Mesendoderm (in vitro differentiated cells): ENCODE results near the gene TSSC4.

Experiments
- DNase-seq: peaks from one replicate; pipeline ENCODE4 v3.0.0; 2013
- H2AK5ac ChIP-seq: 2 replicates; pipeline ENCODE4 v1.6.1; 2013; ENCODE audit warnings: low read length, inconsistent platforms
- H2BK120ac ChIP-seq: 2 replicates; pipeline ENCODE4 v1.6.1; 2013; ENCODE audit warnings: low read depth, mild to moderate bottlenecking, low read length, moderate library complexity, mixed read lengths
- H2BK15ac ChIP-seq: replicated peaks from 2 replicates; pipeline ENCODE4 v1.6.1; 2013; ENCODE audit warnings: low read depth, mild to moderate bottlenecking, moderate library complexity
- H2BK5ac ChIP-seq: 2 replicates; pipeline ENCODE4 v1.6.1; 2013; ENCODE audit warnings: low read length, inconsistent platforms
- H3K18ac ChIP-seq: 2 replicates; pipeline ENCODE4 v1.6.1; 2013; ENCODE audit warnings: mild to moderate bottlenecking, low read length, mixed read lengths
- H3K23ac ChIP-seq: one replicate; pipeline ENCODE4 v1.6.1; 2013; ENCODE audit warnings: low read length
- H3K27ac ChIP-seq: 2 replicates; pipeline ENCODE4 v1.5.1; 2013; ENCODE audit warnings: low read depth, mild to moderate bottlenecking, inconsistent platforms, low read length, moderate library complexity
- H3K27me3 ChIP-seq: 2 replicates; pipeline ENCODE4 v1.6.1; 2013; ENCODE audit warnings: low read length, control low read depth, mild to moderate bottlenecking, inconsistent platforms; ENCODE audit not compliant: insufficient read depth, poor library complexity
- H3K36me3 ChIP-seq: 2 replicates; pipeline ENCODE4 v1.6.1; 2013; ENCODE audit warnings: low read length, inconsistent platforms; ENCODE audit not compliant: control insufficient read depth, insufficient read depth
- H3K4ac ChIP-seq: one replicate; pipeline ENCODE4 v1.6.1; 2013; ENCODE audit warnings: low read depth, mild to moderate bottlenecking, low read length, moderate library complexity
- H3K4me1 ChIP-seq: 2 replicates; pipeline ENCODE4 v1.6.1; 2013; ENCODE audit warnings: low read depth, low read length, inconsistent platforms; ENCODE audit not compliant: control insufficient read depth
- H3K4me2 ChIP-seq: 2 replicates; pipeline ENCODE4 v1.6.1; 2013; ENCODE audit warnings: low read length
- H3K4me3 ChIP-seq: 2 replicates; pipeline ENCODE4 v1.5.1; 2013; ENCODE audit warnings: mild to moderate bottlenecking, low read length
- H3K56ac ChIP-seq: one replicate; pipeline ENCODE4 v1.6.1; 2013; ENCODE audit warnings: low read length
- H3K79me1 ChIP-seq: 2 replicates; pipeline ENCODE4 v1.6.1; 2013; ENCODE audit warnings: low read length, inconsistent platforms
- H3K79me2 ChIP-seq: 2 replicates; pipeline ENCODE4 v1.6.1; 2013; ENCODE audit warnings: mild to moderate bottlenecking, low read length; ENCODE audit not compliant: control insufficient read depth, insufficient read depth
- H3K9ac ChIP-seq: 2 replicates; pipeline ENCODE4 v1.6.1; 2013; ENCODE audit warnings: low read length, inconsistent platforms
- H4K5ac ChIP-seq: one replicate; pipeline ENCODE4 v1.6.1; 2013; ENCODE audit warnings: low read length
- H4K8ac ChIP-seq: one replicate; pipeline ENCODE4 v1.6.1; 2013; ENCODE audit warnings: low read depth, mild to moderate bottlenecking, control low read depth, low read length, moderate library complexity
- WGBS: extraction: QIAGEN DNeasy Blood & Tissue Kit; methylation state at CpG from one replicate; pipeline ENCODE4 v1.1.7; 2013; ENCODE audit warnings: low lambda C conversion rate, missing lambda C conversion rate; ENCODE audit not compliant: insufficient coverage; ENCODE audit errors: extremely low coverage; 5-methylcytosine and 5-hydroxymethylcytosine counted together

The TSSC4 gene

GRCh38 chr11:2442589-2442988, 42.0 kb downstream of the TSSC4 start:
- Histone ChIP-seq H2AK5ac (no peak overlapping the region), H2BK15ac (no peak overlapping the region), H3K27me3 (peaks cover 17% of the 10 kb centered on the region), H3K79me2 (no peaks in the 10 kb centered on the region), H3K36me3 (no peaks in the 10 kb centered on the region), H3K18ac (no peak overlapping the region), H2BK5ac (no peak overlapping the region), H2BK120ac (no peak overlapping the region), H4K5ac (no peak overlapping the region), H3K4me1 (no peaks in the 10 kb centered on the region), H3K4me3 (no peak overlapping the region), H3K27ac (no peak overlapping the region), H4K8ac (no peak overlapping the region), H3K56ac (no peak overlapping the region), H3K4ac (no peak overlapping the region), H3K79me1 (no peaks in the 10 kb centered on the region), H3K9ac (no peak overlapping the region), H3K4me2 (no peak overlapping the region), H3K23ac (no peak overlapping the region)
- WGBS, result no CpG with 5 or more reads among the region's 2 CpGs
- no peak for DNase-seq

DNA sequence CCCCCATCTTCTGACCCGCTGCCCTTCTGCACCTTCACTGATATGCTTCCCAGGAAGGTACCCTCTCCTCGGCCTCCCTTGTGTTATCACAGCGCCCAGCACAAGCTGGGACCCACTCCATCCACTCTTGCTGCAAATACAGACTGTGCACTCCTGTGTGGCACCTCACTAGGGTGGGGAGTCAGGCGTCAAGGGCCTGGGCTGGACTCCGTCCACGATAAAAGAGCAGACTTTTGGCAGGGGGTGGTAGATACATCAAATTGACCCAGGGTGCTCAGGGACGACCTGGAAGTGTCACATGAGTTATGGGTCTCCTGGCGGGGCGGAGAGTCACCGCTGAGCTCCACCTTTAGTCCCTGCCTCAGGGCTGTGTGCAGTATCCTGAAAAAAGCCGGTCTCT, 42.9 kb downstream of the TSSC4 start:
- Histone ChIP-seq H3K79me2 (no peaks in the 10 kb centered on the region), H3K4me2 (no peak overlapping the region), H2BK120ac (no peak overlapping the region), H3K27me3 (peaks cover 17% of the 10 kb centered on the region), H2AK5ac (no peak overlapping the region), H3K4me3 (no peak overlapping the region), H4K5ac (no peak overlapping the region), H3K4ac (no peak overlapping the region), H3K4me1 (no peaks in the 10 kb centered on the region), H3K23ac (no peak overlapping the region), H3K36me3 (no peaks in the 10 kb centered on the region), H3K9ac (no peak overlapping the region), H3K56ac (no peak overlapping the region), H4K8ac (no peak overlapping the region), H3K18ac (no peak overlapping the region), H2BK15ac (no peak overlapping the region), H3K79me1 (no peaks in the 10 kb centered on the region), H3K27ac (no peak overlapping the region), H2BK5ac (no peak overlapping the region)
- no CpG with 5 or more reads among the region's 11 CpGs for WGBS
- DNase-seq, result no peak

GRCh38 chr11:2443881-2444820, 43.6 kb downstream of the TSSC4 start, which contains the start of gene TRPM5:
Gene TRPM5 (minus strand): TSS chr11:2444514. CDS start chr11:2423036, 21,478 bp downstream.
- Histone ChIP-seq H3K4me1 (no peaks in the 10 kb centered on the region), H3K56ac (no peak within 1 kb of the TSS), H2BK5ac (no peak within 1 kb of the TSS), H4K8ac (no peak within 1 kb of the TSS), H3K23ac (peak within 1 kb of the TSS; percentile 66), H3K27ac (no peak within 1 kb of the TSS), H3K79me2 (no peaks in the 10 kb centered on the region), H2AK5ac (no peak within 1 kb of the TSS), H3K4me3 (no peak within 1 kb of the TSS), H3K18ac (no peak within 1 kb of the TSS), H3K4ac (no peak within 1 kb of the TSS), H3K4me2 (peak within 1 kb of the TSS; percentile 38), H3K27me3 (peaks cover 17% of the 10 kb centered on the region), H2BK120ac (no peak within 1 kb of the TSS), H2BK15ac (no peak within 1 kb of the TSS), H3K36me3 (no peaks in the 10 kb centered on the region), H3K79me1 (no peaks in the 10 kb centered on the region), H3K9ac (no peak within 1 kb of the TSS), H4K5ac (no peak within 1 kb of the TSS)
- WGBS, result no CpG with 5 or more reads among the region's 64 CpGs
- DNase-seq, result peak; percentile 37

GRCh38 chr11:2444821-2445745, 44.5 kb downstream of the TSSC4 start, which contains the start of gene KCNQ1:
Gene KCNQ1 (plus strand): TSS chr11:2445008. CDS start chr11:2445099, 91 bp downstream.
- no peaks in the 10 kb centered on the region for H3K79me2 ChIP-seq
- H3K36me3 ChIP-seq, result no peaks in the 10 kb centered on the region
- H3K23ac ChIP-seq, result peak within 1 kb of the TSS; percentile 66
- no peak within 1 kb of the TSS for H3K4me3 ChIP-seq
- H3K27me3 ChIP-seq, result peaks cover 17% of the 10 kb centered on the region
- H3K4ac ChIP-seq, result no peak within 1 kb of the TSS
- H3K27ac ChIP-seq, result no peak within 1 kb of the TSS
- no peak within 1 kb of the TSS for H2AK5ac ChIP-seq
- H2BK120ac ChIP-seq, result no peak within 1 kb of the TSS
- no peak within 1 kb of the TSS for H4K8ac ChIP-seq
- no peak within 1 kb of the TSS for H3K18ac ChIP-seq
- no peak within 1 kb of the TSS for H3K9ac ChIP-seq
- H3K4me1 ChIP-seq, result no peaks in the 10 kb centered on the region
- H4K5ac ChIP-seq, result no peak within 1 kb of the TSS
- H3K79me1 ChIP-seq, result no peaks in the 10 kb centered on the region
- H2BK5ac ChIP-seq, result no peak within 1 kb of the TSS
- no peak within 1 kb of the TSS for H3K56ac ChIP-seq
- no peak within 1 kb of the TSS for H2BK15ac ChIP-seq
- peak within 1 kb of the TSS; percentile 38 for H3K4me2 ChIP-seq
- no CpG with 5 or more reads among the region's 116 CpGs for WGBS
- DNase-seq, result no peak

DNA sequence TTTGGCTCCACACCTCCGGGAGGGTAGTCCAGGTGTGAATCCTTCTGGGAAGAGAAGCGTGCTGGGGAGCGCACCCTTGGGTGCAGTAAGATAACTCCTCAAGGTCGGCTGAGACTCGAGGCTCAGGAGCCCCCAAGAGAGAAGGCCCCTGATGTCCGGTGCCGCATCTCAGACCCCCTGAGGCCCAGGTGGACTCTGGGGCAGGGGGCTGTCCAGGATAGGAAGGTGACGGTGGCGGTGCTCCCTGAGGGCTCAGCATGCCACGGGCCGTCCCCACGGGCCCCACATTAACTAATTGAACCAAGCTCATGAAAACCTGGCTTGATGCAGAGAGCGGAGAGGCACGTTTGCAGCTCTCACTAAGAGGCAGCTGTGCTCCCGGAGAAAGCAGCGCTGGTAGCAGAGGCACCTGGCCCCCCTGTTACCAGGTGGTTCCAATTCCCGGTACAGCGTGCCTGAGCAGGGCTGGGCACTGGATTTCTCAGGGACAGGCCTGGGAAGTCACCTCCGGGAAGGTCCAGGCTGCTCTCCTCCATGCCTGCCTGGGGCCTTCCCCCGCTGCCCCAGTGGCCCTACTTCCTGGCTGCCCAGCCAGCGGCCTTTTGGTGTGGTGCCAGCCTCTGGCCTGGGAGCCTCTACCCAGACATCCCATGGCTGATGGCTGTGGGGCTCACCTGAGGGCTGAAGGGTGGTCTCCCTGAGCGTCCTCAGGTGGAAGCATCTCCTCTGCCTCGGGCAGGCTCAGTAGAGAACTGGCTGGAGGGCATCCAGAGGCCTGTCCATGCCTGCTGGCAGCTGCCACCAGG, 45.4 kb downstream of the TSSC4 start:
- H3K27me3 ChIP-seq, result peaks cover 17% of the 10 kb centered on the region
- no peaks in the 10 kb centered on the region for H3K79me2 ChIP-seq
- DNase-seq, result no peak

More for the DNA sequence above, 45.4 kb downstream of the TSSC4 start:
- no CpG with 5 or more reads among the region's 23 CpGs for WGBS
- Histone ChIP-seq H3K4me3 (no peak overlapping the region), H3K56ac (no peak overlapping the region), H3K23ac (no peak overlapping the region), H2AK5ac (no peak overlapping the region), H4K5ac (no peak overlapping the region), H3K79me1 (no peaks in the 10 kb centered on the region), H4K8ac (no peak overlapping the region), H2BK15ac (no peak overlapping the region), H3K36me3 (no peaks in the 10 kb centered on the region), H3K4me1 (no peaks in the 10 kb centered on the region), H3K9ac (no peak overlapping the region), H2BK5ac (no peak overlapping the region), H2BK120ac (no peak overlapping the region), H3K4me2 (no peak overlapping the region), H3K18ac (no peak overlapping the region), H3K4ac (no peak overlapping the region), H3K27ac (no peak overlapping the region)
